Ascending aorta (tissue), 2 donors: ENCODE measurements around the gene GPR84. TPM values are rescaled to one million over a fixed set of nuclear protein-coding genes. Genes with fewer than 3 reads are reported as not detected.

Experiments
- DNase-seq, 2 donors: peaks; one replicate each; pipeline ENCODE4 v3.0.0-alpha.2; 2019; ENCODE audit warnings: low spot score in 2 of 2
- H3K27ac ChIP-seq, 2 donors: fragments of 200-600 bp; sonication (generic); one replicate each; pipeline ENCODE4 v1.5.1; 2016 to 2017; ENCODE audit warnings: mild to moderate bottlenecking in 1 of 2
- H3K27me3 ChIP-seq: fragments of 200-600 bp; sonication (generic); one replicate; pipeline ENCODE4 v1.5.1; 2017
- H3K36me3 ChIP-seq, 2 donors: fragments of 200-600 bp; sonication (generic); one replicate each; pipeline ENCODE4 v1.5.1; 2016
- H3K4me1 ChIP-seq, 2 donors: fragments of 200-600 bp; sonication (generic); one replicate each; pipeline ENCODE4 v1.5.1; 2016 to 2017; ENCODE audit warnings: mild to moderate bottlenecking in 1 of 2
- H3K4me3 ChIP-seq, 2 donors: fragments of 200-600 bp; sonication (generic); one replicate each; pipeline ENCODE4 v1.5.1; 2016 to 2017; ENCODE audit warnings: mild to moderate bottlenecking in 1 of 2
- H3K9me3 ChIP-seq, 2 donors: fragments of 200-600 bp; sonication (generic); one replicate each; pipeline ENCODE4 v1.5.1; 2016
- intact Hi-C: fragments of 100-400 bp; cut with DNase I; formaldehyde crosslinking; loops from one replicate; pipeline ENCODE4 v1.15.1; 2023
- total RNA-seq: library from RNA; depleted of rRNA; stranded (reverse); fragments of >200 nt; gene quantifications from one replicate; pipeline ENCODE4 v1.1.0, GENCODE V29; 2016
- TF ChIP-seq, protein P1 (sequence below), 3 experiments: fragments of 200-600 bp in 2 of 3; fragments of 450-650 bp in 1 of 3; sonication (generic) in 2 of 3; IDR thresholded peaks; one replicate each; pipeline ENCODE4 v1.5.1; 2016 to 2019; ENCODE audit warnings: antibody characterized with exemption in 3 of 3, mild to moderate bottlenecking in 1 of 3, moderate library complexity in 1 of 3

GPR84 gene
- total RNA-seq, 1 donor from 2014 or later, result not detected

DNA sequence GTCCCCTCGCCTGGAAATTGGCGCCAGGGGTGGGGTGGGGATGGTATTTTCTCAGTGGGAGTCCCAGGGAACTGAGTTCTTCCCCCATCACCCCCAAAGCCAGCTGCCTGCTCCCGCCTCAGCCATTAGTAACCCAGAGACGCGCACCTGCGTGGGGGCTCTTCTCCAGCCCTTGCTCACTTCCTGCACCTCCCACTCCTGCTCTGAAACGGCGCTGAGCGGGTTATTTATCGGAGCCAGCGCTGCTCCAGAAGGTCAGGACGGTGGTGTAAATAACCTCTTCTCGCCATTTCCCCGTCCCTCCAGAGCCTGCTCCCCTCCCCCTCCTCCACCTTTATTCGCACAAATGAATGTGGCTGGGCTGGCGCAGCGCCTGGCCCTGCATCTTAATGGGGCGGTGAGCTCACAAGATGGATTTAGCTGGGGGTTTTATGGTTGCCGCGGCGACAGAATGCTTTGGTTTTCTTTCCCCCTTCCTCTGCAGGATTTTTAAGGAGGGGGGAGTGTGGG lies 12.2 kb downstream of the GPR84 start:
- H3K9me3 ChIP-seq, result no peaks in the 10 kb centered on the region
- H3K4me3 ChIP-seq, result peak overlapping the region in 1 of 2 donors; percentile 52
- H3K27ac ChIP-seq, result peak overlapping the region; percentile 36 to 75
- peaks cover 35 to 41% of the 10 kb centered on the region in 2 donors for H3K36me3 ChIP-seq
- H3K4me1 ChIP-seq, result peaks cover 6 to 15% of the 10 kb centered on the region in 2 donors
- intact Hi-C loops, result loop anchor here (10.0 kb wide), 1 partner anchor 337 kb away; no protein-coding TSS in a partner anchor
- TF ChIP-seq, protein P1, sequence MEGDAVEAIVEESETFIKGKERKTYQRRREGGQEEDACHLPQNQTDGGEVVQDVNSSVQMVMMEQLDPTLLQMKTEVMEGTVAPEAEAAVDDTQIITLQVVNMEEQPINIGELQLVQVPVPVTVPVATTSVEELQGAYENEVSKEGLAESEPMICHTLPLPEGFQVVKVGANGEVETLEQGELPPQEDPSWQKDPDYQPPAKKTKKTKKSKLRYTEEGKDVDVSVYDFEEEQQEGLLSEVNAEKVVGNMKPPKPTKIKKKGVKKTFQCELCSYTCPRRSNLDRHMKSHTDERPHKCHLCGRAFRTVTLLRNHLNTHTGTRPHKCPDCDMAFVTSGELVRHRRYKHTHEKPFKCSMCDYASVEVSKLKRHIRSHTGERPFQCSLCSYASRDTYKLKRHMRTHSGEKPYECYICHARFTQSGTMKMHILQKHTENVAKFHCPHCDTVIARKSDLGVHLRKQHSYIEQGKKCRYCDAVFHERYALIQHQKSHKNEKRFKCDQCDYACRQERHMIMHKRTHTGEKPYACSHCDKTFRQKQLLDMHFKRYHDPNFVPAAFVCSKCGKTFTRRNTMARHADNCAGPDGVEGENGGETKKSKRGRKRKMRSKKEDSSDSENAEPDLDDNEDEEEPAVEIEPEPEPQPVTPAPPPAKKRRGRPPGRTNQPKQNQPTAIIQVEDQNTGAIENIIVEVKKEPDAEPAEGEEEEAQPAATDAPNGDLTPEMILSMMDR (IDR thresholded peaks at IDR 0.05), result no peak
- DNase-seq, result peak in 1 of 2 donors; percentile 76
- no peaks in the 10 kb centered on the region for H3K27me3 ChIP-seq

DNA sequence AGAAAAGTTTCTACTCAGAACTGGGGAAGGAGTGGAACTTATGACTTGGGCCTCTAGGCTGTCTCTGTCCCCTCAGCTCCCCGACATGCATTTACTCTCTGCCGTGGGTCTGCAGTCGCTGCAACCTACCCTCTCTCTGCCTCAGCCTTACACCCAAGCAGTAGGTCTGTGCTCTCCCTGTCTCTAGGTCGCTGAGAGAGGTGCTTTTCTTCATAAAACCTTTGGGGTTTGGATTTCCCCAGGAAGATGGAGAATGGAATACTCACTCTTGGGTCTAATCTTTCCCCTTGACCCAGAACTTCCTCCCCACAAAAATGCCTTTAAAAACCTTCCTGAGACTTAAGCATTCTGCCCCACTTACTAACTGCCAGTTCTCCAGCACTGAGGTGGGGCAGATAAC lies 12.9 kb downstream of the GPR84 start:
- Histone ChIP-seq H3K27me3 (no peaks in the 10 kb centered on the region), H3K9me3 (no peaks in the 10 kb centered on the region), H3K4me3 (no peak overlapping the region), H3K27ac (peak overlapping the region in 1 of 2 donors; percentile 75), H3K4me1 (peaks cover 6 to 15% of the 10 kb centered on the region in 2 donors), H3K36me3 (peaks cover 42 to 49% of the 10 kb centered on the region in 2 donors)
- intact Hi-C loops, result loop anchor here (10.0 kb wide), 1 partner anchor 337 kb away; no protein-coding TSS in a partner anchor
- TF ChIP-seq, protein P1 (IDR thresholded peaks at IDR 0.05), result no peak
- no peak for DNase-seq

DNA sequence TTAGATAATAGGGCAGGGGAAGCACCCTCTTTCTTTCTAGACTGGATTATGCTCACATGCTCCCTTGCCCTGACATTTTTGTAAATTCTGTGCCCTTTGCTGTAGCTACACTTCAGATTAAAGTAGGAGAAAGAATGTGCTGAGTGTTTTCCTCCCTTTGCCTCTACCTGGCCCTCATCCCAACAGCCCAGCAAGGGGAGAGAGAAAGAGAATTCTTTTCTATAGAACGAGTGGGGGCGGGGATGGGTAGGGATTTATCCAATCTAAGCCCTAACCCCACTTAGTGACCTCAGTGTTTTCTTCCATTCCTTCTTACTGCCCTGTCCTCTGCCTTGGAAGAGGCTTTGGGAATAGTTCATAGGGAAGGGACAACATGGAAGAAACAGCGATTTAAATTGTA lies 13.5 kb downstream of the GPR84 start:
- no peaks in the 10 kb centered on the region for H3K27me3 ChIP-seq
- DNase-seq, result no peak
- H3K4me1 ChIP-seq, result peaks cover 6 to 15% of the 10 kb centered on the region in 2 donors
- TF ChIP-seq, protein P1 (IDR thresholded peaks at IDR 0.05), result no peak
- intact Hi-C loops, result loop anchor here (10.0 kb wide), 1 partner anchor 336 kb away; no protein-coding TSS in a partner anchor
- peaks cover 48 to 55% of the 10 kb centered on the region in 2 donors for H3K36me3 ChIP-seq
- no peaks in the 10 kb centered on the region for H3K9me3 ChIP-seq
- no peak overlapping the region for H3K4me3 ChIP-seq
- H3K27ac ChIP-seq, result no peak overlapping the region

DNA sequence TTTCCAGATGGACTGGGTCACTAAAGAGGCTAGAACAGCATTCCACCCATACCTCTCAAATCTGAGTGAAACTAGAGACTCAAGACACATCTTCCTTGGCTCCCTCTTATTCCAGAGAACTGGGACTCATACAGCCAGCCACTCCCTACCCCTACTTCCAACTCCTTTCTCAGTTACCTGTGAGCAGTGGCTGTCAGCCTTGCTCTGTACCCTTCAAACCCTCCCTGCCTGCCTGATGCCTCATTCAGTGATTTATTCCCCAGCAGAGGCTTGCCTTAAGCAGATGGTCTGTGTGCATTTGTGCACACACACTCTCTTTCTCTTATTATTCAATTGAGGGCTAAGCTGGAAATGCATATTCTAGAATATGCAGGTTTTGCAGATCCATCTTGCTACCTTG lies 14.6 kb downstream of the GPR84 start:
- no peaks in the 10 kb centered on the region for H3K27me3 ChIP-seq
- intact Hi-C loops, result loop anchor here (10.0 kb wide), 1 partner anchor 335 kb away; no protein-coding TSS in a partner anchor
- no peak overlapping the region for H3K4me3 ChIP-seq
- H3K27ac ChIP-seq, result no peak overlapping the region
- peaks cover 6 to 15% of the 10 kb centered on the region in 2 donors for H3K4me1 ChIP-seq
- no peaks in the 10 kb centered on the region for H3K9me3 ChIP-seq
- DNase-seq, result no peak
- TF ChIP-seq, protein P1 (IDR thresholded peaks at IDR 0.05), result no peak
- peaks cover 58 to 65% of the 10 kb centered on the region in 2 donors for H3K36me3 ChIP-seq

DNA sequence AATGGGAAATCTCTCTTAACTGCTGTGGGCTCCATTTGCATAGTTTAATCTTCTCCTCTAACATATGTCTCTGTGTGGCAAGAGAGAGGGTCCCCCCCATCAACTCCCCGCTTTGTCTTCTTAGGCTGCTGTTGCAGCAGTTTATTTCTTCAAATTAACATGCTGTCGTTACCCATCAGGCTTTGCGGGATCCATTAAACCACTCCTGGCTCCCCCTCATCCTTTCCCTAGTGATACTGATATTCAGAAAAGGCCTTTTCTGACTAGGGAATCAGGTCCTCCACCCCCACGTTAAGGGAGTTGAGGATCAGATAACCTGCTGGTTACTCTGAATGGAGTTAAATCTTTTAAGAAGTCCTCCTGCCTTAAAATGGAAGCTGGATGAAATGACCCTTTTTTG lies 15.2 kb downstream of the GPR84 start:
- peaks cover 64 to 72% of the 10 kb centered on the region in 2 donors for H3K36me3 ChIP-seq
- no peak overlapping the region for H3K4me3 ChIP-seq
- no peak for DNase-seq
- H3K4me1 ChIP-seq, result peaks cover 6 to 15% of the 10 kb centered on the region in 2 donors
- no peaks in the 10 kb centered on the region for H3K27me3 ChIP-seq
- intact Hi-C loops, result no loop called here
- H3K27ac ChIP-seq, result no peak overlapping the region
- TF ChIP-seq, protein P1 (IDR thresholded peaks at IDR 0.05), result no peak
- H3K9me3 ChIP-seq, result no peaks in the 10 kb centered on the region
